GM13977 (cell line): Measurements from ENCODE around the gene RPTN.

Experiments
- DNase-seq: peaks from one replicate; pipeline ENCODE4 v3.0.0; 2012; ENCODE audit warnings: low spot score
- in situ Hi-C: fragments of 300-500 bp; cut with MboI; formaldehyde crosslinking; loops from one replicate; pipeline ENCODE4 v1.12.0; 2022; ENCODE audit warnings: low sequenced_read_pairs, low pct_unique_long_range_greater_than_20kb, mixed read lengths, inconsistent platforms; ENCODE audit not compliant: unreplicated experiment
- TF ChIP-seq, protein P1 (sequence below): IDR thresholded peaks from 2 replicates; pipeline ENCODE4 v1.5.1; 2012; ENCODE audit warnings: mild to moderate bottlenecking, control low read depth; ENCODE audit not compliant: insufficient read depth; ENCODE audit errors: extremely low read depth, missing control alignments

RPTN gene, protein sequence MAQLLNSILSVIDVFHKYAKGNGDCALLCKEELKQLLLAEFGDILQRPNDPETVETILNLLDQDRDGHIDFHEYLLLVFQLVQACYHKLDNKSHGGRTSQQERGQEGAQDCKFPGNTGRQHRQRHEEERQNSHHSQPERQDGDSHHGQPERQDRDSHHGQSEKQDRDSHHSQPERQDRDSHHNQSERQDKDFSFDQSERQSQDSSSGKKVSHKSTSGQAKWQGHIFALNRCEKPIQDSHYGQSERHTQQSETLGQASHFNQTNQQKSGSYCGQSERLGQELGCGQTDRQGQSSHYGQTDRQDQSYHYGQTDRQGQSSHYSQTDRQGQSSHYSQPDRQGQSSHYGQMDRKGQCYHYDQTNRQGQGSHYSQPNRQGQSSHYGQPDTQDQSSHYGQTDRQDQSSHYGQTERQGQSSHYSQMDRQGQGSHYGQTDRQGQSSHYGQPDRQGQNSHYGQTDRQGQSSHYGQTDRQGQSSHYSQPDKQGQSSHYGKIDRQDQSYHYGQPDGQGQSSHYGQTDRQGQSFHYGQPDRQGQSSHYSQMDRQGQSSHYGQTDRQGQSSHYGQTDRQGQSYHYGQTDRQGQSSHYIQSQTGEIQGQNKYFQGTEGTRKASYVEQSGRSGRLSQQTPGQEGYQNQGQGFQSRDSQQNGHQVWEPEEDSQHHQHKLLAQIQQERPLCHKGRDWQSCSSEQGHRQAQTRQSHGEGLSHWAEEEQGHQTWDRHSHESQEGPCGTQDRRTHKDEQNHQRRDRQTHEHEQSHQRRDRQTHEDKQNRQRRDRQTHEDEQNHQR

DNA sequence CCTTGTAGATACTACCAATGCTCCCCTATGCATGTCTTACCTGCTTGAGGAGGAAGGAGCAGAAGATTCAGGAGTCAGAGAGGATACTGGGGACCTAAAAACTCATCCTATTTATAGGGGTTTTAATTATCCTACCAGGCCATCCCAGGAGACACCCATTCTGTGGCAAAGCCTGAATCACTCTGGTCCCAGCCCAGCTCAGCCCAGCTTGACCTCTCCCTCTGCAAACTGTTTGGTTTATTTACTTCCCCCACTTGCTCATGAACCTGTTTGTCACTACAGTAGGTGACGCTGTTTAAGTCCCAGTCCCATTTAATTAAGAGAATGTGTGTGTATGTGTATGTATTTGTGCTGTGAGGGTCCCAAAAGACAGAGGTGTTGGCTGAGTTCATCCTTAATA, at the start of gene RPTN:
Gene RPTN (minus strand): TSS at position 85 of the 400 bp plus-strand sequence. CDS start 1,339 bp downstream, outside the sequence.
- in situ Hi-C loops = no loop called here
- TF ChIP-seq, protein P1, sequence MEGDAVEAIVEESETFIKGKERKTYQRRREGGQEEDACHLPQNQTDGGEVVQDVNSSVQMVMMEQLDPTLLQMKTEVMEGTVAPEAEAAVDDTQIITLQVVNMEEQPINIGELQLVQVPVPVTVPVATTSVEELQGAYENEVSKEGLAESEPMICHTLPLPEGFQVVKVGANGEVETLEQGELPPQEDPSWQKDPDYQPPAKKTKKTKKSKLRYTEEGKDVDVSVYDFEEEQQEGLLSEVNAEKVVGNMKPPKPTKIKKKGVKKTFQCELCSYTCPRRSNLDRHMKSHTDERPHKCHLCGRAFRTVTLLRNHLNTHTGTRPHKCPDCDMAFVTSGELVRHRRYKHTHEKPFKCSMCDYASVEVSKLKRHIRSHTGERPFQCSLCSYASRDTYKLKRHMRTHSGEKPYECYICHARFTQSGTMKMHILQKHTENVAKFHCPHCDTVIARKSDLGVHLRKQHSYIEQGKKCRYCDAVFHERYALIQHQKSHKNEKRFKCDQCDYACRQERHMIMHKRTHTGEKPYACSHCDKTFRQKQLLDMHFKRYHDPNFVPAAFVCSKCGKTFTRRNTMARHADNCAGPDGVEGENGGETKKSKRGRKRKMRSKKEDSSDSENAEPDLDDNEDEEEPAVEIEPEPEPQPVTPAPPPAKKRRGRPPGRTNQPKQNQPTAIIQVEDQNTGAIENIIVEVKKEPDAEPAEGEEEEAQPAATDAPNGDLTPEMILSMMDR = no peak
- DNase-seq = no peak

- no peak for DNase-seq
- TF ChIP-seq, protein P1 = no peak
- in situ Hi-C loops = no loop called here
Measured at GRCh38 chr1:152198982-152199381, 40.0 kb upstream of the RPTN start.

DNA sequence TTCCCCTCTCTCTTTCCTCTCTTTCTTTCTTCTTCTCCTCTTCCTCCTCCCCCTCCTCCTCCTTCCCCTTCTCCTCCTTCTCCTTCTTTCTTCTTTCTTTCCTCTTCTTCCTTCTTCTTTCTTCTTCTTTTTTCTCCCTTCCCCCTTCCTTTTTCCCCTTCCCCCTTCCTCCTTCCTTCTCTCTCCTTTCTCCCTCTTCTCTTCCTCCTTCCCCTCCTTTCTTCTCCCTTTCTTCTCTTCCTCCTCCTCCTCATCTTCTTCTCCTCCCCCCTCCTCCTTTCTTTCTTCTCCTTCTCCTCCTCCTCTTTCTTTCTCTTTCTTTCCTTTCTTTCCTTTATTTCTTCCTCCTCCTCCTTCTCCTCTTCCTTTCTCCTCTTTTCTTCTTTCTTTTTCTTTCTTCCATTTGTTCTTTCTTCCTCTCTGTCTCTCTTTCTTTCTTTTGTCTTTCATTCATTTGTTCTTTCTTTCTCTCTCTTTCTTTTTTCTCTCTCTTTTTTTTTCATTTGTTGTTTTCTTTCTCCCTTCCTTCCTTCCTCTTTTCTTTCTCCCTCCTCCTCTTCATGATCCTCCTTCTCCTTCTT, 38.4 kb upstream of the RPTN start:
- TF ChIP-seq, protein P1 = no peak
- DNase-seq = no peak
- in situ Hi-C loops = no loop called here

DNA sequence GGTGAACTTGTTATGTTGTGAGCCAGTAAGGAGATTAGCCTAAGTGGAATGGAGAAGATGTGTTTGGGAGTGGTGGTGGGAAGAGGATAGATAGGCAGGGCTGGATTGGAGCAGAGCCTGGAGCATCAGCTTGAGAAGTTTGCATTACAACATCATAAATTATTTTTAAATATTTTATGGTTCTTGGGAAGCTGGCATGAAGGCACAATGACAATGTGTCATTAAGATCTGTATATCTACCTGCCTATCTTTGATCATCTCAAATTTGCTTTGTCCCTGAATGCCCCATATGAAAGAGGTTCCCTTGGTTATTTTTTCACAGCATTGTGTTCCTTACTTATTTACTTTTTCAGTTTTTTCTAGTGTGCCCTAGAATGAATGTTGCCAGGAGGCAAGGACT, 32.7 kb upstream of the RPTN start:
- DNase-seq = no peak
- TF ChIP-seq, protein P1 = no peak
- in situ Hi-C loops = loop anchor here (5.0 kb wide), 1 partner anchor 266 kb away; no protein-coding TSS in a partner anchor

GRCh38 chr1:152191260-152191659, 32.2 kb upstream of the RPTN start:
- in situ Hi-C loops = loop anchor here (5.0 kb wide), 1 partner anchor 266 kb away; no protein-coding TSS in a partner anchor
- TF ChIP-seq, protein P1 = no peak

DNA sequence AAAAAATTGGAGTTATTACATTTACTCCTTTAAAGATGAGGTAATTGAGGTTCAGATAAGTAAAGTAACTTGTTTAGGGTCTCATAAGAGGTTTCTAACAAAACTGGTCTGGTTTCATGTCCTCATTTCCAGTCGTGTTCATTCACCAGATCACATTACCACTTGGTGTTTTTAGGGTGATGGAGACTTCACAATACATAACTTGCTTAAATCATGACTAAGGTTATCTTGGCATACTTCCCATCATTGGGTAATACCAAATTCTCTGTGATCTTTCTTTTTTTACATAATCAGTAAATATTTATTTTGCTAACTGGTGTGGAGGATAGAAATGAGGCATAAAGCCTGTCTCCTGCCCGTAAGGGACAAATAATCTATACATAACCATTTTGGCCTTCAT, 31.6 kb upstream of the RPTN start:
- TF ChIP-seq, protein P1 = no peak
- no peak for DNase-seq
- in situ Hi-C loops = loop anchor here (5.0 kb wide), 1 partner anchor 267 kb away; no protein-coding TSS in a partner anchor

More at GRCh38 chr1:152191260-152191659, 32.2 kb upstream of the RPTN start:
- no peak for DNase-seq
